MM.1S (cell line): ENCODE data around the gene TAGLN2.

ENCODE experiments used
- DNase-seq: peaks from one replicate; pipeline ENCODE4 v3.0.0-alpha.2; 2015
- H2AFZ ChIP-seq: fragments of 300-600 bp; sonication (generic); 2 replicates; pipeline ENCODE4 v1.6.0; 2016; ENCODE audit warnings: antibody characterized with exemption, low read length
- H3F3A ChIP-seq: fragments of 300-600 bp; sonication (generic); 2 replicates; pipeline ENCODE4 v1.6.1; 2016; ENCODE audit warnings: mild to moderate bottlenecking, antibody characterized with exemption, low read length, moderate library complexity, mixed read lengths; ENCODE audit not compliant: insufficient read depth
- H3K27ac ChIP-seq: fragments of 300-600 bp; sonication (generic); 2 replicates; pipeline ENCODE4 v1.5.1; 2016; ENCODE audit warnings: mild to moderate bottlenecking, low read length
- H3K27me3 ChIP-seq: fragments of 300-600 bp; sonication (generic); replicated peaks from 2 replicates; pipeline ENCODE4 v1.6.0; 2016; ENCODE audit warnings: low read length; ENCODE audit not compliant: insufficient read depth
- H3K36me3 ChIP-seq: fragments of 300-600 bp; sonication (generic); replicated peaks from 2 replicates; pipeline ENCODE4 v1.6.1; 2016; ENCODE audit warnings: mild to moderate bottlenecking, low read length, mixed read lengths; ENCODE audit not compliant: insufficient read depth
- H3K4me1 ChIP-seq: fragments of 300-600 bp; sonication (generic); 2 replicates; pipeline ENCODE4 v1.6.1; 2016; ENCODE audit warnings: low read length, mixed read lengths
- H3K4me2 ChIP-seq: fragments of 300-600 bp; sonication (generic); 2 replicates; pipeline ENCODE4 v1.6.0; 2016; ENCODE audit warnings: low read depth, low read length
- H3K4me3 ChIP-seq: fragments of 300-600 bp; sonication (generic); 2 replicates; pipeline ENCODE4 v1.5.1; 2016; ENCODE audit warnings: low read length, mixed read lengths
- H3K79me2 ChIP-seq: fragments of 300-600 bp; sonication (generic); 2 replicates; pipeline ENCODE4 v1.6.1; 2016; ENCODE audit warnings: mixed run types, low read length, mixed read lengths
- H3K9ac ChIP-seq: fragments of 300-600 bp; sonication (generic); 2 replicates; pipeline ENCODE4 v1.6.1; 2016; ENCODE audit warnings: low read length, mixed read lengths
- H3K9me2 ChIP-seq: fragments of 300-600 bp; sonication (generic); replicated peaks from 2 replicates; pipeline ENCODE4 v1.6.1; 2016; ENCODE audit warnings: mild to moderate bottlenecking, low read length, mixed read lengths; ENCODE audit not compliant: insufficient read depth
- H3K9me3 ChIP-seq: fragments of 300-600 bp; sonication (generic); replicated peaks from 2 replicates; pipeline ENCODE4 v1.6.1; 2016; ENCODE audit warnings: mild to moderate bottlenecking, low read length, mixed read lengths; ENCODE audit not compliant: insufficient read depth
- H4K20me1 ChIP-seq: fragments of 300-600 bp; sonication (generic); 2 replicates; pipeline ENCODE4 v1.6.1; 2016; ENCODE audit warnings: mild to moderate bottlenecking, low read length, moderate library complexity, mixed read lengths; ENCODE audit not compliant: insufficient read depth
- CTCF ChIP-seq: fragments of 300-600 bp; sonication (generic); IDR thresholded peaks from 2 replicates; pipeline ENCODE4 v1.5.1; 2016; ENCODE audit warnings: antibody characterized with exemption, low read length, mixed read lengths
- EZH2 ChIP-seq: fragments of 300-600 bp; sonication (generic); optimal IDR thresholded peaks from 2 replicates; pipeline ENCODE3; 2017; ENCODE audit warnings: low read depth, mild to moderate bottlenecking, antibody characterized with exemption, low read length, mixed read lengths
- EZH2phosphoT487 ChIP-seq: fragments of 300-600 bp; sonication (generic); IDR thresholded peaks from 2 replicates; pipeline ENCODE4 v1.6.1; 2018; ENCODE audit warnings: antibody characterized with exemption, low read length

TAGLN2 gene

GRCh38 chr1:159922511-159923202 is 2.6 kb downstream of the TAGLN2 start:
- Histone ChIP-seq H3K4me1 (peaks cover 36% of the 10 kb centered on the region), H3K9me2 (no peaks in the 10 kb centered on the region), H3K9me3 (no peaks in the 10 kb centered on the region), H3K79me2 (peaks cover 60% of the 10 kb centered on the region), H3K9ac (peak overlapping the region; percentile 93; the same call in 1 of the 2 replicates), H3K4me2 (peak overlapping the region; percentile 85; the same call in 1 of the 2 replicates), H3F3A (peaks cover 8% of the 10 kb centered on the region), H3K27me3 (no peaks in the 10 kb centered on the region), H3K36me3 (peaks cover 10% of the 10 kb centered on the region), H2AFZ (no peak overlapping the region), H3K27ac (peak overlapping the region; percentile 55; the same call in 1 of the 2 replicates), H3K4me3 (peak overlapping the region; percentile 86; the same call in 1 of the 2 replicates), H4K20me1 (no peaks in the 10 kb centered on the region)
- DNase-seq: no peak
- TF ChIP-seq CTCF (no peak), EZH2phosphoT487 (no peak), EZH2 (no peak)

- Histone ChIP-seq H4K20me1 (no peaks in the 10 kb centered on the region), H3K9me3 (no peaks in the 10 kb centered on the region), H3K4me1 (peaks cover 36% of the 10 kb centered on the region), H3F3A (peaks cover 8% of the 10 kb centered on the region), H3K4me3 (0 out of 2 replicates have a peak overlapping the region, but pooled peaks have one; percentile 2), H3K4me2 (peak overlapping the region; percentile 85; the same call in 1 of the 2 replicates), H2AFZ (no peak overlapping the region), H3K9ac (peak overlapping the region; percentile 93; the same call in 1 of the 2 replicates), H3K27me3 (no peaks in the 10 kb centered on the region), H3K9me2 (no peaks in the 10 kb centered on the region), H3K27ac (peak overlapping the region; percentile 55; the same call in 1 of the 2 replicates), H3K79me2 (peaks cover 60% of the 10 kb centered on the region), H3K36me3 (peaks cover 10% of the 10 kb centered on the region)
- TF ChIP-seq EZH2phosphoT487 (no peak), CTCF (no peak), EZH2 (no peak)
- no peak for DNase-seq
Observed at GRCh38 chr1:159921700-159922504, 3.4 kb downstream of the TAGLN2 start.

- Histone ChIP-seq H3K79me2 (peaks cover 60% of the 10 kb centered on the region), H2AFZ (no peak overlapping the region), H3K36me3 (peaks cover 10% of the 10 kb centered on the region), H3K27ac (peak overlapping the region; percentile 42; the same call in 1 of the 2 replicates), H3K9ac (peak overlapping the region; percentile 3; the same call in 1 of the 2 replicates), H3F3A (peaks cover 8% of the 10 kb centered on the region), H3K4me1 (peaks cover 36% of the 10 kb centered on the region), H3K4me2 (peak overlapping the region; percentile 85; the same call in 1 of the 2 replicates), H4K20me1 (no peaks in the 10 kb centered on the region), H3K9me3 (no peaks in the 10 kb centered on the region), H3K4me3 (no peak overlapping the region), H3K9me2 (no peaks in the 10 kb centered on the region), H3K27me3 (no peaks in the 10 kb centered on the region)
- TF ChIP-seq EZH2phosphoT487 (no peak), EZH2 (no peak), CTCF (no peak)
- peak; percentile 31 for DNase-seq
Observed at GRCh38 chr1:159921251-159921650, 4.1 kb downstream of the TAGLN2 start.
